ENCODE measurements around the gene FHAD1. TPM values are rescaled to one million over a fixed set of nuclear protein-coding genes. Genes with fewer than 3 reads are reported as not detected.

The FHAD1 gene
- total RNA-seq, 1 donor = 0.72 TPM

- Histone ChIP-seq H3K4me2 (ENCODE audit: insufficient read depth, low read length) (no peak overlapping the region), H2AFZ (ENCODE audit: low read length) (no peak overlapping the region), H3K4me1 (ENCODE audit: insufficient read depth, low read length) (peaks cover 5% of the 10 kb centered on the region), H3K9me3 (ENCODE audit: low read depth, low read length) (no peaks in the 10 kb centered on the region), H3K36me3 (ENCODE audit: insufficient read depth, low read length) (no peaks in the 10 kb centered on the region), H3K27me3 (ENCODE audit: insufficient read depth, low read length) (no peaks in the 10 kb centered on the region), H4K20me1 (ENCODE audit: insufficient read depth, low read length) (no peaks in the 10 kb centered on the region), H3K4me3 (ENCODE audit: insufficient read depth, low read length) (no peak overlapping the region), H3K79me2 (ENCODE audit: insufficient read depth, low read length) (no peaks in the 10 kb centered on the region), H3K27ac (ENCODE audit: low read depth, low read length) (no peak overlapping the region)
- no peak for TF ChIP-seq CTCF (IDR thresholded peaks at IDR 0.05; ENCODE audit: extremely low read depth, low read depth, low read length)
- DNase-seq (ENCODE audit: insufficient read length, low spot score, missing footprints) = no peak
Measured at GRCh38 chr1:15380601-15381508, 133.8 kb downstream of the FHAD1 start.

- no peak overlapping the region for H3K27ac ChIP-seq (ENCODE audit: low read depth, low read length)
- H3K9me3 ChIP-seq (ENCODE audit: low read depth, low read length) = no peaks in the 10 kb centered on the region
- H3K4me3 ChIP-seq (ENCODE audit: insufficient read depth, low read length) = no peak overlapping the region
- peaks cover 5% of the 10 kb centered on the region for H3K4me1 ChIP-seq (ENCODE audit: insufficient read depth, low read length)
- H4K20me1 ChIP-seq (ENCODE audit: insufficient read depth, low read length) = no peaks in the 10 kb centered on the region
- TF ChIP-seq CTCF (IDR thresholded peaks at IDR 0.05; ENCODE audit: extremely low read depth, low read depth, low read length) = no peak
- no peak overlapping the region for H2AFZ ChIP-seq (ENCODE audit: low read length)
- H3K36me3 ChIP-seq (ENCODE audit: insufficient read depth, low read length) = no peaks in the 10 kb centered on the region
- no peaks in the 10 kb centered on the region for H3K27me3 ChIP-seq (ENCODE audit: insufficient read depth, low read length)
- H3K4me2 ChIP-seq (ENCODE audit: insufficient read depth, low read length) = no peak overlapping the region
- DNase-seq (ENCODE audit: insufficient read length, low spot score, missing footprints) = no peak
- no peaks in the 10 kb centered on the region for H3K79me2 ChIP-seq (ENCODE audit: insufficient read depth, low read length)
Measured at GRCh38 chr1:15381805-15382204, 134.8 kb downstream of the FHAD1 start.

GRCh38 chr1:15382601-15383518 is 135.8 kb downstream of the FHAD1 start:
- Histone ChIP-seq H2AFZ (ENCODE audit: low read length) (no peak overlapping the region), H3K4me3 (ENCODE audit: insufficient read depth, low read length) (no peak overlapping the region), H3K36me3 (ENCODE audit: insufficient read depth, low read length) (no peaks in the 10 kb centered on the region), H3K79me2 (ENCODE audit: insufficient read depth, low read length) (no peaks in the 10 kb centered on the region), H3K27me3 (ENCODE audit: insufficient read depth, low read length) (no peaks in the 10 kb centered on the region), H3K9me3 (ENCODE audit: low read depth, low read length) (no peaks in the 10 kb centered on the region), H3K4me1 (ENCODE audit: insufficient read depth, low read length) (peaks cover 5% of the 10 kb centered on the region), H4K20me1 (ENCODE audit: insufficient read depth, low read length) (no peaks in the 10 kb centered on the region), H3K4me2 (ENCODE audit: insufficient read depth, low read length) (no peak overlapping the region), H3K27ac (ENCODE audit: low read depth, low read length) (no peak overlapping the region)
- no peak for TF ChIP-seq CTCF (IDR thresholded peaks at IDR 0.05; ENCODE audit: extremely low read depth, low read depth, low read length)
- DNase-seq (ENCODE audit: insufficient read length, low spot score, missing footprints) = no peak

Data from osteoblast (primary cell).